Choroid plexus epithelial cell (primary cell): ENCODE results near the gene FOXP1.

Experiments used
- DNase-seq: peaks from one replicate; pipeline ENCODE4 v3.0.0-alpha.2; 2010; ENCODE audit warnings: low read depth
- H3K4me3 ChIP-seq: 2 replicates; pipeline ENCODE4 v1.5.1; 2011; ENCODE audit warnings: low read depth, mild to moderate bottlenecking, control low read depth, low read length, moderate library complexity
- TF ChIP-seq, protein P1 (sequence below): conservative IDR thresholded peaks from 2 replicates; pipeline ENCODE4 v1.5.1; 2011; ENCODE audit warnings: low read depth, mild to moderate bottlenecking, control low read depth, inconsistent platforms, low read length, moderate library complexity

Gene FOXP1

DNA sequence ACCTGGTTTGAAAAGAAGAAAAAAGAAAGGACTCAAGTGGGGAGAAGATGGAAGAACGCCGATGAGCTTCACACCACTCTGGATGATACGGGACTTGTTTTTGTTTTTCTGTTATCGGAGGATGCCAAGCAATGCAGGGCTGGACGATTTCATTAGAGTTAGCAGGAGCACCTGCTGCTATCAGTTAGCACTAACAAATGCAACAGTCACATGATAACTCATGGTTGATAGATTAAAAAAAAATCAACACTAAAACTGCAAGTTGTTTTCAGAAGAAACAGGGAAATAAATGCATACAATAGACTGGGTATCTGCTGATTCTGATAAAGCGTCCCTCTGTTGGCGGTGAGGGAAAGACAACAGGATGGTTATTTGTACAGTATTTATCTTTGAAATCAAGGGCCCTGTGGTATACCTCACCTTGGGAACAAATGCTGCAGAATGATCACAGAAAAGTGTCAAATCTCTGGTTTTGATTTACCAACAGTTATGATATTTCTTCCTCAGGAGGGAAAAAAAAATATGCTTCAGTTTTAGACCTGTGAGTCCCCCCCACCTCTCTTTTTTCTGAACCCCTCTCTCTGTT is 575.1 kb downstream of the FOXP1 start:
- no peak overlapping the region for H3K4me3 ChIP-seq
- DNase-seq: no peak
- TF ChIP-seq, protein P1, sequence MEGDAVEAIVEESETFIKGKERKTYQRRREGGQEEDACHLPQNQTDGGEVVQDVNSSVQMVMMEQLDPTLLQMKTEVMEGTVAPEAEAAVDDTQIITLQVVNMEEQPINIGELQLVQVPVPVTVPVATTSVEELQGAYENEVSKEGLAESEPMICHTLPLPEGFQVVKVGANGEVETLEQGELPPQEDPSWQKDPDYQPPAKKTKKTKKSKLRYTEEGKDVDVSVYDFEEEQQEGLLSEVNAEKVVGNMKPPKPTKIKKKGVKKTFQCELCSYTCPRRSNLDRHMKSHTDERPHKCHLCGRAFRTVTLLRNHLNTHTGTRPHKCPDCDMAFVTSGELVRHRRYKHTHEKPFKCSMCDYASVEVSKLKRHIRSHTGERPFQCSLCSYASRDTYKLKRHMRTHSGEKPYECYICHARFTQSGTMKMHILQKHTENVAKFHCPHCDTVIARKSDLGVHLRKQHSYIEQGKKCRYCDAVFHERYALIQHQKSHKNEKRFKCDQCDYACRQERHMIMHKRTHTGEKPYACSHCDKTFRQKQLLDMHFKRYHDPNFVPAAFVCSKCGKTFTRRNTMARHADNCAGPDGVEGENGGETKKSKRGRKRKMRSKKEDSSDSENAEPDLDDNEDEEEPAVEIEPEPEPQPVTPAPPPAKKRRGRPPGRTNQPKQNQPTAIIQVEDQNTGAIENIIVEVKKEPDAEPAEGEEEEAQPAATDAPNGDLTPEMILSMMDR: no peak

DNA sequence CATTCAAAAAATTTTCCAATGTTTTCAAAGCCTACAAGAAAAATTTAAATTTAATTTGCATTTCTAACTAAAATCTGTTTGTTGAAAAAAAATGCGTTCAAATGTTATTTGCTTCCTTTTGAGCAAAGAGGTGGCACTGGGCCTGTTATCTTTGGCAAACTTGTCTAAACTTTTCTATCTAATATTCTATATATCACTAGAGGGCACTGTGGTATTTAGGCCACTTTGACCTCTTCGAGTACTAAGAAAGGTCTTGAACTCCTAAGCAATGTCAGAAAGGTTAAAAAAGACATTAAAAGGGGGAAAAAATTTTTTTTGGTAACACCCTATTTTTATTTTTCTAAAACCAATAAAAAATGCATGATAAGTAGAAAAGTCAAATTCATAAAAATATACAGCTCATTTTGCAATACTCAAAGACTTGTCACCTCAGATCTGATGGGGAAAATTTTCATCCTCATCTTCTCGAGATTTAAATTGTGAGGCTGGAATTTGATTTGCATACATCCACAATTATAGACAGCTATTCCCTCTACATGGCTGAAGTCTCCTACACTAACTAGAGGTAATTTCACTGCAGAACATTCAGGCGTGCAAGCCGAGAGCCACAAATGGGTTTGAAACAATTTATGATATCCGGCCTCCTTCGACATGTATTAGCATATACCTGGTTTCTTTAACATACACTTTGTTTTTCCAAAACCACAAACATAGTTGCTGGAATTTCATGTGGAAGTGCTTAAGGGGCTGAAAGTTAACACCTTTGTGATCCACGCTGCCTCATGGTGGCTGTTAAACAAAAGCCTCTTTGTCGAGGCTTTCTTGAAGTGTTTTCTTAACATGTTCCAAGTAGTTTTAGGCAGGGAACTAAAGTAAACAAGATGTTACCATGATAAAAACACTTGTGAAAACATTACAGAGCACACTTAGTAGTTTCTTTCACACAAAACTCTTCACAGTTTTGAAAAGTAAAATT is 576.4 kb downstream of the FOXP1 start:
- no peak overlapping the region for H3K4me3 ChIP-seq
- TF ChIP-seq, protein P1: no peak
- DNase-seq: peak; percentile 29

DNA sequence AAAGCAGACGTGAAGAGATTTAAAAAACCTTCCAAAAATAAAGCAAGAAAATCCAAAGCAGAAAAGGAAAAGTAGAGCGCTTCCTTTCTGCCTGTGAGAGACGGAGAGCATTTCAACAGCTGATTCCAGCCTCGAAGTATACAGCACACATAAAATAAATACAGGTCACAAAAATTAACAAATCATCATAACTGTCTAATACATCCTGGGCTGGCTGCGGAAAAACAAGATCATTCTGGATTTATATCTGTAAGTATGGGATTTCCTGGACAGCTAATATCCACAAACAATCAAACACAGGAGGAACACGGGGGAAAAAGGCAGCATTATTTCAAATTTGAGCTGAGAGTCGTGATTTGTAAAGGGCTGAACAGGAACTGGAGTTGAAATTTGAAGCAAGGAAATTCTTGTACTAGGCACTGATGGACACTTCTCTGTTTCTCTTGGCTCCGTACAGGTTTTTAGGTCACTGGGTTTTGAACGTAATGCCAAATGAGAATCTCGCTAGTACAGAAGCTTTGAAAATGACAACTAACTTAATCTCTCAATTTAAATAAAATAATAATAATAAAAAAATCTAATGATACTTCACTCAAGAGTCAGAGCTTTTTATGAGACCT is 577.7 kb downstream of the FOXP1 start:
- TF ChIP-seq, protein P1: no peak
- peak overlapping the region; percentile 31 for H3K4me3 ChIP-seq
- peak; percentile 85 for DNase-seq

DNA sequence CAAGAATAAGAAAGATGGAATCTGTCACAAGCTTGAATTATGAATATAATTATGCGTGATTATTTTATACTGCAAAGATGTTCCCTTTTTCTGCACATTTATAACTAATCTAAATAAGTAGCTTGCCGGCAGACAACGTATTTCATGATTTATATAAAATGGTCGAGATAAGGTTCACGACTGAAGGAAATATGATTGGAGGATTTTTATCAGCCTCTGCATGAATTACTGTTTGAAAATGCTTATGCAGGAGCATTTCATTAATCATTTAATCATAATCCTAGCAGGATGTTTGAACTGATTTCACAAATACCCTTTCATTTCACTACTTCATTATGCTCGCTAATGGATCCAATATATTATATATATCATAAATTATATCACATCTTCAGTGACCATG is 580.0 kb downstream of the FOXP1 start:
- TF ChIP-seq, protein P1: no peak
- H3K4me3 ChIP-seq: no peak overlapping the region
- no peak for DNase-seq

DNA sequence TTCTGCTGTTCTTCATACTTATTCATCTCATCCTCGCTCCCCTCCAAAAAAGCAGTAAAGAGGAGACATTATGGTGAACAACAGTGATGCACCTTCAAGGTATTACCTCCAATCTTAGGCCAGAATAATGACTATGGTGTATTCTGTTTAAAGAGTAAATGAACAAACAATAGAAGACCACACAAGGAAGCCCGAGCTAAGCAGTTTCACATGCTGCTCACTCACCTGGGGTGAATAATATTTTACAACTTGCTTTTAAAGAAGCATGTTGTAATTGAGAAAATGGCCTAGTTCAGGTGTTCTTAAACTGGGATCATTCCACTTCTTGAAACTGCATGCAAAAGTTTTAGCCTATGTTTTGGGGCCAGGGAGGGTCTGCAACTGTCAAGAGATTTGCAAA is 581.2 kb downstream of the FOXP1 start:
- no peak overlapping the region for H3K4me3 ChIP-seq
- DNase-seq: no peak
- TF ChIP-seq, protein P1: no peak

DNA sequence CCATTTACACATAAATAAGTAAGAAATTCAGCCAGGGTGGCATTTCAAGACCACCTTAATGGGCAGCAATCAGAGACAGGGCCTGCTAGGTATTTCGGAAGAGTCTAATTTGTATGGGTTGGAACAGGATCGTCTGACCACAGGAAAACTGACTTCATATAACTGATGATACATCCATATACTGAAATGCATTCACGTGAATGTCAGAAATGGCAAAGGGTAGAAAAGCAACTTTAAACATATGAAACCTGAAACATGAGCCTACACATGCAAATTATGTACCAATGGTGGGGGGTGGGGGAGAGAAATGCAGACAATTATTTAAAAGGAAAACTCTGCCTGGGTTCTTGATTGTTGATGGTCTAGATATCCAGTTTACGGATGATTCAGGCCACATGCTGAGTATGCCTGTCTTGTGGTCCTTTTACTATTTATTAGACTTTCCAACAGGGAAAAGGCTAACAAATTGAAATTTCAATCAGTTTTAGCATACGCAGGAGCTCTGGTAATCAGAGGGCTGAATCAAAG is 582.2 kb downstream of the FOXP1 start:
- no peak overlapping the region for H3K4me3 ChIP-seq
- TF ChIP-seq, protein P1: no peak
- peak; percentile 80 for DNase-seq
